MCF 10A (cell line): ENCODE results near the gene PCSK6. TPM values are rescaled to one million over a fixed set of nuclear protein-coding genes. Genes with fewer than 3 reads are reported as not detected.

Experiments used
- BruUV-seq: library from RNA; stranded (reverse); fragments of 400-500 nt; replicated peaks from 2 replicates; lab custom pipeline; 2021; lab: Mats Ljungman, UMichigan
- CTCF ChIA-PET: fragments of 300-600 bp; sonication (Branson Sonifier 250); formaldehyde crosslinking; extraction: SDS; loops from one replicate; lab custom pipeline; 2021; ENCODE audit warnings: antibody characterized with exemption, inconsistent platforms; lab: Yijun Ruan, JAX
- POLR2A ChIA-PET: fragments of 300-600, 350-650 bp; sonication (Branson Sonifier 250); formaldehyde crosslinking; extraction: SDS; loops from one replicate; lab custom pipeline; 2020; ENCODE audit warnings: antibody characterized with exemption, inconsistent platforms; lab: Yijun Ruan, JAX
- DNase-seq: peaks from one replicate; pipeline ENCODE4 v3.0.0-alpha.2; 2018; ENCODE audit not compliant: unreplicated experiment
- H3K27ac Mint-ChIP-seq: one replicate; pipeline ENCODE4 v1.8.0; 2022; ENCODE audit warnings: mild to moderate bottlenecking, low read depth, mixed read lengths; ENCODE audit not compliant: unreplicated experiment
- H3K27me3 Mint-ChIP-seq: one replicate; pipeline ENCODE4 v1.8.0; 2022; ENCODE audit warnings: mixed read lengths; ENCODE audit not compliant: insufficient read depth, unreplicated experiment
- H3K36me3 Mint-ChIP-seq: one replicate; pipeline ENCODE4 v1.8.0; 2022; ENCODE audit warnings: mild to moderate bottlenecking, moderate library complexity, mixed read lengths; ENCODE audit not compliant: insufficient read depth, unreplicated experiment
- H3K4me1 Mint-ChIP-seq: one replicate; pipeline ENCODE4 v1.8.0; 2022; ENCODE audit warnings: mixed read lengths; ENCODE audit not compliant: insufficient read depth, unreplicated experiment
- H3K4me3 Mint-ChIP-seq: one replicate; pipeline ENCODE4 v1.8.0; 2022; ENCODE audit warnings: mild to moderate bottlenecking, moderate library complexity, mixed read lengths; ENCODE audit not compliant: unreplicated experiment
- H3K9me3 Mint-ChIP-seq: one replicate; pipeline ENCODE4 v1.8.0; 2022; ENCODE audit warnings: mixed read lengths; ENCODE audit not compliant: unreplicated experiment
- intact Hi-C: fragments of 100-400 bp; cut with micrococcal nuclease; formaldehyde crosslinking; loops from 2 replicates; pipeline ENCODE4 v1.14.1; 2022
- total RNA-seq: library from RNA; stranded (reverse); gene quantifications from 2 replicates; pipeline ENCODE4 v1.2.3, GENCODE V29; 2022
- TF ChIP-seq, protein P1 (sequence below): fragments of 200-600 bp; IDR thresholded peaks from one replicate; pipeline ENCODE4 v1.8.0; 2022; ENCODE audit warnings: antibody characterized with exemption, mild to moderate bottlenecking; ENCODE audit not compliant: unreplicated experiment

PCSK6 gene
- total RNA-seq, 1 experiment from 2014 or later: 30.8 TPM

DNA sequence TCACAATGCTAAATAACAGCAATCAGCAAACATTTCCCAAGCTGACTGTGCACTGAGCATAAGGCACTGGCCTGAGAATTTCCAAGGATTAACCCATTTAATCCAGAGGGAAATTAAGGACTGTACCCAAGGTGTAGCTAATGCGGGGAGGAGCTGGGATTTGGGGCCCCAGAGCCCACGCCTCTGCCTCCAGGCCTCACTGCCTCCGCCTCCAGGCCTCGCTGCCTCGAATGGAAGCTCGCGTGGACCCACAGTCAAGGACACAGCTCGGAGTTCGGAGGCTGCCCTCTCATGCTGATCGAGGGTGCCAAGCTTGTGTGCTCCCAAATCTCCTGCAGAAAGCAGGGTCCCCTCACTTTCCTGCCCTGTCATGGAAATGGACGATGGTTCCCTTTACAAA lies 118.0 kb downstream of the PCSK6 start:
- Mint-ChIP-seq H3K27me3 (no peaks in the 10 kb centered on the region), H3K4me1 (no peaks in the 10 kb centered on the region), H3K4me3 (no peak overlapping the region), H3K9me3 (no peaks in the 10 kb centered on the region), H3K36me3 (peaks cover 6% of the 10 kb centered on the region), H3K27ac (no peak overlapping the region)
- TF ChIP-seq, protein P1, sequence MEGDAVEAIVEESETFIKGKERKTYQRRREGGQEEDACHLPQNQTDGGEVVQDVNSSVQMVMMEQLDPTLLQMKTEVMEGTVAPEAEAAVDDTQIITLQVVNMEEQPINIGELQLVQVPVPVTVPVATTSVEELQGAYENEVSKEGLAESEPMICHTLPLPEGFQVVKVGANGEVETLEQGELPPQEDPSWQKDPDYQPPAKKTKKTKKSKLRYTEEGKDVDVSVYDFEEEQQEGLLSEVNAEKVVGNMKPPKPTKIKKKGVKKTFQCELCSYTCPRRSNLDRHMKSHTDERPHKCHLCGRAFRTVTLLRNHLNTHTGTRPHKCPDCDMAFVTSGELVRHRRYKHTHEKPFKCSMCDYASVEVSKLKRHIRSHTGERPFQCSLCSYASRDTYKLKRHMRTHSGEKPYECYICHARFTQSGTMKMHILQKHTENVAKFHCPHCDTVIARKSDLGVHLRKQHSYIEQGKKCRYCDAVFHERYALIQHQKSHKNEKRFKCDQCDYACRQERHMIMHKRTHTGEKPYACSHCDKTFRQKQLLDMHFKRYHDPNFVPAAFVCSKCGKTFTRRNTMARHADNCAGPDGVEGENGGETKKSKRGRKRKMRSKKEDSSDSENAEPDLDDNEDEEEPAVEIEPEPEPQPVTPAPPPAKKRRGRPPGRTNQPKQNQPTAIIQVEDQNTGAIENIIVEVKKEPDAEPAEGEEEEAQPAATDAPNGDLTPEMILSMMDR: no peak
- ChIA-PET CTCF (interaction anchor here (0.5 kb wide), 1 partner anchor 33 kb away, joined by 3 read pairs; no protein-coding TSS in a partner anchor), POLR2A (no interaction called here)
- intact Hi-C loops: no loop called here
- BruUV-seq: no TSS peak
- DNase-seq: no peak

DNA sequence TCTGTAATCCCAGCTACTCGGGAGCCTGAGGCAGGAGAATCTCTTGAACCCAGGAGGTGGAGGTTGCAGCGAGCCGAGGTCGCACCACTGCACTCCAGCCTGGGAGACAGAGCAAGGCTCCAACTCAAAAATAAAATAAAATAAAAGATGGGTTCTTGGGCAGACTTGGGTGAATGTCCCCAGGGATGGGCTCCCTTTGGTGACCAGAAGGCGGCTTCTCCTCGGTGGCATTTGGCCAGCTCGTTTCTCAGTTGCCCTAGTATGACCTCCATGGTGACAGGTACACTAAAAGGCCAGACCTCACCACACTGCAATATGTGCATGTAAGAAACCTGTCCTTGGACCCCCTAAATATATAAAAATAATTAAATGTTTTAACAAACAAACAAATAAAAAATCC lies 118.4 kb downstream of the PCSK6 start:
- POLR2A ChIA-PET: no interaction called here
- BruUV-seq: no TSS peak
- no peak overlapping the region for H3K4me3 Mint-ChIP-seq
- intact Hi-C loops: no loop called here
- DNase-seq: no peak
- H3K27ac Mint-ChIP-seq: no peak overlapping the region
- TF ChIP-seq, protein P1: no peak
- no peaks in the 10 kb centered on the region for H3K4me1 Mint-ChIP-seq
- no peaks in the 10 kb centered on the region for H3K27me3 Mint-ChIP-seq
- H3K9me3 Mint-ChIP-seq: no peaks in the 10 kb centered on the region
- H3K36me3 Mint-ChIP-seq: peaks cover 6% of the 10 kb centered on the region
- CTCF ChIA-PET: no interaction called here

DNA sequence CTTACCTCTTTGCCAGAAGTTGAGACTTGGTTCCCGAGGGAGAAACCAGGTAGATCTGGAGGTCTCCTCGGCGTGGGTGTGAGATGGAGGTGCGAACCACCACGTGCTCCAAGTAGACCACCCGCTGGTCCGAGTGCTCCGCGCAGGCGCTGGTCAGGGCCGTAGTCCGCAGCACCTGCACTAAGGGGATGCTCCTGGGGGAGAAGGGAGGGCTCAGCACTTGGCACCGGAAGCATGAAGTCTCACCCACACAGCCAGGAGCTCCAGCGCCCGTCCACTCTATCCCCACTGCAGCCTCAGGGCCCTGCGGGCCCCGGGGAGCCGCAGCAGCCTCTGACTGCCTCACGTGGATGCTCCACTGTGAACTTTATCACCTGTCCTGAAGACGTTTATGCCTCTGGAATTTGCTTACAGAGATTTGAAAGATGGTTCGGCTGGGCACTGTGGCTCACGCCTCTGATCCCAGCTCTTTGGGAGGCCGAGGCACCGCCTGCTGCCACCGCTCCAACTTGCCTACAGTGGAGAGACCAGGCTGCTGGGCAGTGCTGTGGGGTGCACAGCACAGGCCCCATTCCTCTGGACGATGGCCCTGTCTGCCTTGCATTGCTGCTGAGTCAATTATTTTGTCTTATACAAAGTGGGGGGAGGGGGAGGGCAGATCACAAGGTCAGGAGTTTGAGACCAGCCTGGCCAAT lies 119.0 kb downstream of the PCSK6 start:
- Mint-ChIP-seq H3K9me3 (no peaks in the 10 kb centered on the region), H3K36me3 (peaks cover 6% of the 10 kb centered on the region), H3K27ac (no peak overlapping the region), H3K27me3 (no peaks in the 10 kb centered on the region), H3K4me3 (no peak overlapping the region), H3K4me1 (no peaks in the 10 kb centered on the region)
- BruUV-seq: no TSS peak
- no peak for DNase-seq
- intact Hi-C loops: no loop called here
- POLR2A ChIA-PET: no interaction called here
- CTCF ChIA-PET: no interaction called here
- TF ChIP-seq, protein P1: no peak

DNA sequence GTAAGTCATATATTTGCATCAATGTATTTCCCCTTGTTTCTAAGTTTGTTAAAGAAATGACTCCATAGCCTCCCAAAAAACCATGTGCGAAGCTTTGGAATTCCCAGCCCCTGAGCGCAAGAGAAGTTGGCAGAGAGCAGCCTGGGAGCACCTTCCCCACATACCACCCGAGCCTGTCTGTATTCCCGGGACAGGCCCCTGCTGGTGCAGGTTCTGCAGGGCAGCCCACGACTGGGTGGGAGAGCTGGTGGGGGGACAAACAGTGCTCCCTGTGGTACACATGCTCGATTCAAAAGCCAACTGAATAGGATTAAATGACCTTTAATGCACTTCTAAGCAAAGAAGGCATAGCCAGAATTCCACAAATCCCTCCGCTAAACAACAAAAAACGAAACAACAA lies 119.8 kb downstream of the PCSK6 start:
- no TSS peak for BruUV-seq
- H3K36me3 Mint-ChIP-seq: peaks cover 9% of the 10 kb centered on the region
- intact Hi-C loops: no loop called here
- TF ChIP-seq, protein P1: no peak
- H3K27me3 Mint-ChIP-seq: no peaks in the 10 kb centered on the region
- H3K27ac Mint-ChIP-seq: no peak overlapping the region
- H3K4me1 Mint-ChIP-seq: no peaks in the 10 kb centered on the region
- CTCF ChIA-PET: no interaction called here
- H3K4me3 Mint-ChIP-seq: no peak overlapping the region
- peaks cover 3% of the 10 kb centered on the region for H3K9me3 Mint-ChIP-seq
- DNase-seq: no peak
- POLR2A ChIA-PET: no interaction called here
